Smooth muscle cell (in vitro differentiated cells): ENCODE results near the gene ZBTB38. TPM values are rescaled to one million over a fixed set of nuclear protein-coding genes. Genes with fewer than 3 reads are reported as not detected.

Experiments used
- DNase-seq: peaks from one replicate; lab custom pipeline; 2025; ENCODE audit not compliant: unreplicated experiment; lab: John Stamatoyannopoulos, UW
- H2AFZ ChIP-seq: fragments of 200-600 bp; sonication (generic); 2 replicates; pipeline ENCODE4 v1.6.0; 2016; ENCODE audit warnings: antibody characterized with exemption, low read depth, mild to moderate bottlenecking
- H3F3A ChIP-seq: fragments of 200-600 bp; sonication (generic); 2 replicates; pipeline ENCODE4 v1.6.0; 2017; ENCODE audit warnings: antibody characterized with exemption, low read depth
- H3K27ac ChIP-seq: fragments of 200-600 bp; sonication (generic); 2 replicates; pipeline ENCODE4 v1.5.1; 2016; ENCODE audit warnings: low read depth, mild to moderate bottlenecking
- H3K27me3 ChIP-seq: fragments of 200-600 bp; sonication (generic); 2 replicates; pipeline ENCODE4 v1.6.1; 2016; ENCODE audit warnings: low read depth, mild to moderate bottlenecking
- H3K36me3 ChIP-seq: fragments of 200-600 bp; sonication (generic); 2 replicates; pipeline ENCODE4 v1.5.1; 2016; ENCODE audit warnings: low read depth
- H3K4me1 ChIP-seq: fragments of 200-600 bp; sonication (generic); 2 replicates; pipeline ENCODE4 v1.5.1; 2016; ENCODE audit warnings: low read depth
- H3K4me2 ChIP-seq: fragments of 200-600 bp; sonication (generic); 2 replicates; pipeline ENCODE4 v1.6.0; 2016; ENCODE audit warnings: mild to moderate bottlenecking
- H3K4me3 ChIP-seq: fragments of 200-600 bp; sonication (generic); 2 replicates; pipeline ENCODE4 v1.5.1; 2016; ENCODE audit warnings: mild to moderate bottlenecking
- H3K79me2 ChIP-seq: fragments of 200-600 bp; sonication (generic); 2 replicates; pipeline ENCODE4 v1.6.0; 2016; ENCODE audit warnings: low read depth, mild to moderate bottlenecking
- H3K9ac ChIP-seq: fragments of 200-600 bp; sonication (generic); 2 replicates; pipeline ENCODE4 v1.6.0; 2016; ENCODE audit warnings: low read depth
- H3K9me3 ChIP-seq: fragments of 200-600 bp; sonication (generic); replicated peaks from 2 replicates; pipeline ENCODE4 v1.5.1; 2016; ENCODE audit warnings: low read depth
- H4K20me1 ChIP-seq: fragments of 200-600 bp; sonication (generic); 2 replicates; pipeline ENCODE4 v1.6.0; 2016; ENCODE audit warnings: low read depth
- WGBS: methylation state at CpG from one replicate; pipeline ENCODE4 v1.1.7; 2016; ENCODE audit warnings: low lambda C conversion rate; 5-methylcytosine and 5-hydroxymethylcytosine counted together
- polyA plus RNA-seq: library from polyadenylated mRNA; unstranded; fragments of >200 nt; fragmentation: Nextera tagmentation; extraction: Ambion mirVana; gene quantifications from 2 replicates; pipeline ENCODE4 v1.2.1, GENCODE V29; 2016
- total RNA-seq: library from RNA; depleted of rRNA; stranded (reverse); fragments of >200 nt; gene quantifications from 2 replicates; pipeline ENCODE4 v1.2.3, GENCODE V29; 2014
- TF ChIP-seq, protein P1 (sequence below): fragments of 200-600 bp; sonication (generic); IDR thresholded peaks from 2 replicates; pipeline ENCODE4 v1.5.1; 2017; ENCODE audit warnings: borderline replicate concordance, mild to moderate bottlenecking, antibody characterized with exemption; ENCODE audit not compliant: insufficient read depth, poor library complexity, severe bottlenecking

Gene ZBTB38
- total and polyA plus RNA-seq, 2 experiments from 2014 or later, result 21.7 to 68.0 TPM

GRCh38 chr3:141387516-141387915 lies 19.2 kb downstream of the ZBTB38 start:
- no peak overlapping the region for H2AFZ ChIP-seq
- 98% methylated on average over 3 of the region's 3 CpGs for WGBS
- H3K36me3 ChIP-seq, result peaks cover 9% of the 10 kb centered on the region
- no peak overlapping the region for H3K27ac ChIP-seq
- no peak overlapping the region for H3K4me3 ChIP-seq
- no peak for DNase-seq
- no peak overlapping the region for H3K9ac ChIP-seq
- no peaks in the 10 kb centered on the region for H3F3A ChIP-seq
- H4K20me1 ChIP-seq, result no peaks in the 10 kb centered on the region
- TF ChIP-seq, protein P1, sequence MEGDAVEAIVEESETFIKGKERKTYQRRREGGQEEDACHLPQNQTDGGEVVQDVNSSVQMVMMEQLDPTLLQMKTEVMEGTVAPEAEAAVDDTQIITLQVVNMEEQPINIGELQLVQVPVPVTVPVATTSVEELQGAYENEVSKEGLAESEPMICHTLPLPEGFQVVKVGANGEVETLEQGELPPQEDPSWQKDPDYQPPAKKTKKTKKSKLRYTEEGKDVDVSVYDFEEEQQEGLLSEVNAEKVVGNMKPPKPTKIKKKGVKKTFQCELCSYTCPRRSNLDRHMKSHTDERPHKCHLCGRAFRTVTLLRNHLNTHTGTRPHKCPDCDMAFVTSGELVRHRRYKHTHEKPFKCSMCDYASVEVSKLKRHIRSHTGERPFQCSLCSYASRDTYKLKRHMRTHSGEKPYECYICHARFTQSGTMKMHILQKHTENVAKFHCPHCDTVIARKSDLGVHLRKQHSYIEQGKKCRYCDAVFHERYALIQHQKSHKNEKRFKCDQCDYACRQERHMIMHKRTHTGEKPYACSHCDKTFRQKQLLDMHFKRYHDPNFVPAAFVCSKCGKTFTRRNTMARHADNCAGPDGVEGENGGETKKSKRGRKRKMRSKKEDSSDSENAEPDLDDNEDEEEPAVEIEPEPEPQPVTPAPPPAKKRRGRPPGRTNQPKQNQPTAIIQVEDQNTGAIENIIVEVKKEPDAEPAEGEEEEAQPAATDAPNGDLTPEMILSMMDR, result no peak
- H3K79me2 ChIP-seq, result peaks cover 6% of the 10 kb centered on the region
- no peaks in the 10 kb centered on the region for H3K9me3 ChIP-seq
- no peaks in the 10 kb centered on the region for H3K27me3 ChIP-seq
- no peak overlapping the region for H3K4me2 ChIP-seq
- peaks cover 15% of the 10 kb centered on the region for H3K4me1 ChIP-seq

GRCh38 chr3:141388395-141388794 lies 20.1 kb downstream of the ZBTB38 start:
- TF ChIP-seq, protein P1, result no peak
- Histone ChIP-seq H4K20me1 (no peaks in the 10 kb centered on the region), H3K4me2 (no peak overlapping the region), H3F3A (no peaks in the 10 kb centered on the region), H3K27ac (no peak overlapping the region), H3K36me3 (peaks cover 9% of the 10 kb centered on the region), H3K4me1 (peaks cover 22% of the 10 kb centered on the region), H3K9ac (no peak overlapping the region), H3K4me3 (no peak overlapping the region), H2AFZ (no peak overlapping the region), H3K9me3 (no peaks in the 10 kb centered on the region), H3K27me3 (no peaks in the 10 kb centered on the region), H3K79me2 (peaks cover 6% of the 10 kb centered on the region)
- 96% methylated on average over 3 of the region's 3 CpGs for WGBS
- no peak for DNase-seq

- H3K9ac ChIP-seq, result no peak overlapping the region
- WGBS, result 92% methylated on average over 6 of the region's 6 CpGs
- no peak overlapping the region for H3K27ac ChIP-seq
- no peaks in the 10 kb centered on the region for H3K9me3 ChIP-seq
- TF ChIP-seq, protein P1, result no peak
- H3K4me1 ChIP-seq, result peaks cover 26% of the 10 kb centered on the region
- DNase-seq, result no peak
- no peaks in the 10 kb centered on the region for H4K20me1 ChIP-seq
- peaks cover 6% of the 10 kb centered on the region for H3K79me2 ChIP-seq
- H3K4me2 ChIP-seq, result no peak overlapping the region
- peaks cover 9% of the 10 kb centered on the region for H3K36me3 ChIP-seq
- no peak overlapping the region for H3K4me3 ChIP-seq
- no peaks in the 10 kb centered on the region for H3F3A ChIP-seq
- H2AFZ ChIP-seq, result no peak overlapping the region
- H3K27me3 ChIP-seq, result no peaks in the 10 kb centered on the region
These were observed 20.7 kb downstream of the ZBTB38 start for GRCh38 chr3:141388823-141389621.

DNA sequence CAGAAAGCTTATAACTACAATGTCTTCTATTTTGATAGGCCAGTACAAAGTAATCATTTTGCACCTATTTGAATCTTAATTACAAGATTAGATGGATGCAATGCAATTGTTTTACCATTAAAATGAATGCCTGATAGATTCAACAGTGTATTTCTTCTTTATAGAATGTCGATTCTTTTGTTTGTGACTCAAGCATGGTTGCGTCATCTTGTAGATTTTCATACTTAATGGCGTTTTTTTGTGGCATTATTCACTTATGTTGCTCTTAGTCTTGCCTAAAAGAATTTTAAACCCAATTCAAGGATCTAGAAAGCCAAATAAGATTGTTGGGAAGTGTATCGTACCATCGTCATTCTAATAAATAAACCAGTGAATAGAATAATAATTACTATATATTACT lies 21.4 kb downstream of the ZBTB38 start:
- H3F3A ChIP-seq, result no peaks in the 10 kb centered on the region
- TF ChIP-seq, protein P1, result no peak
- H2AFZ ChIP-seq, result no peak overlapping the region
- H3K4me3 ChIP-seq, result no peak overlapping the region
- peaks cover 6% of the 10 kb centered on the region for H3K79me2 ChIP-seq
- H3K36me3 ChIP-seq, result peaks cover 9% of the 10 kb centered on the region
- no peaks in the 10 kb centered on the region for H3K27me3 ChIP-seq
- H3K4me2 ChIP-seq, result no peak overlapping the region
- no peak overlapping the region for H3K9ac ChIP-seq
- H3K4me1 ChIP-seq, result peaks cover 26% of the 10 kb centered on the region
- H4K20me1 ChIP-seq, result no peaks in the 10 kb centered on the region
- H3K9me3 ChIP-seq, result no peaks in the 10 kb centered on the region
- no peak overlapping the region for H3K27ac ChIP-seq
- 95% methylated on average over 5 of the region's 5 CpGs for WGBS
- no peak for DNase-seq
